ENCODE data around the gene MSI2.

Gene MSI2

DNA sequence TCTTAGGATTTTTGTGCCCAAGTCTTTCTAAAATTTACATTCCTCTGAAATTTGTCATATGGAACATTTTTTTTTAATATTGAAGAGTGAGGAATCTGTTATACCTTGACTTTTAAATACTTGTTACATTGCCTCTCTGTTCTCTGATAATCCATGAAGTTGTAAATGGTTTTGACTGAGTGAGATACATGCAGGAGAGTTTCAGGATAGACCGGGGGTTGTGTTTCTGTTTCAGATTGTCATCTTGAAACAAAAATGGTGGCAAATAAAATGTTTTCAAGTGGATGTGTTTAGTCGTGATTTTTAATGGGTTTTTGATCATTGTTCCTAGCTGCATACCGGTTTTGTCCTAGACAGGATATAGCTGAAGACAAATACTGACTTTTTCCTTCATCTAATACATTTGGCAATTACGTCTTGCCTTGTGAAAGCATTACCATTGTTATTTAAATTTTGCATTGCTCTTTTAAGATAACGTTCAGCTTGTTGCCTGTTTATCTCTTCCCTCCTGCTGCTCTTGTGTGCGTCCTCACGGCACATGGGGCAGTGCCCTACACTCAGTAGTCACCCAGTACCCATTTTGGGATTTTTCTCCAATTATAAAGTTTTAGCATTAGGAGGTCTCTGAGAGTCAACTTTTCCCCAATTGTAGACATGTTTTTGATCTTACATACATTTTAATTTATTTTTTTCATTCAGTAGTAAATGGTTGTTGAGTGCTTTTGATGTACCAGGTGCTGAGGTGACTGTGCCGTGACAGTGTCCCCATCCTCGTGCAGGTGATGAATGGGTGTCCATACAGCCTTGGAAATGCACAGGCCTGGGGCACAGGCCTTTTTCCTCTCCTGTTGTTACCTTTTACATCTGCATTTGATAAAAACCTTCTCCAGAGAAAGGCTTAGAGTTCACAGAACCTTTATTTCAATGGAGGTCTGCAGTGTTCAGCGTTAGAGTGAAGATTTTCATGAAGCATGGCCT, 169.9 kb downstream of the MSI2 start (continued):
- TF ChIP-seq ZNF8 (CRISPR knock-in tag; IDR thresholded peaks at IDR 0.05) (no peak), RARB (CRISPR knock-in tag; IDR thresholded peaks at IDR 0.05) (no peak)
- TF ChIP-seq, protein P1, sequence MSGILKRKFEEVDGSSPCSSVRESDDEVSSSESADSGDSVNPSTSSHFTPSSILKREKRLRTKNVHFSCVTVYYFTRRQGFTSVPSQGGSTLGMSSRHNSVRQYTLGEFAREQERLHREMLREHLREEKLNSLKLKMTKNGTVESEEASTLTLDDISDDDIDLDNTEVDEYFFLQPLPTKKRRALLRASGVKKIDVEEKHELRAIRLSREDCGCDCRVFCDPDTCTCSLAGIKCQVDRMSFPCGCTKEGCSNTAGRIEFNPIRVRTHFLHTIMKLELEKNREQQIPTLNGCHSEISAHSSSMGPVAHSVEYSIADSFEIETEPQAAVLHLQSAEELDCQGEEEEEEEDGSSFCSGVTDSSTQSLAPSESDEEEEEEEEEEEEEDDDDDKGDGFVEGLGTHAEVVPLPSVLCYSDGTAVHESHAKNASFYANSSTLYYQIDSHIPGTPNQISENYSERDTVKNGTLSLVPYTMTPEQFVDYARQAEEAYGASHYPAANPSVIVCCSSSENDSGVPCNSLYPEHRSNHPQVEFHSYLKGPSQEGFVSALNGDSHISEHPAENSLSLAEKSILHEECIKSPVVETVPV (CRISPR knock-in tag; IDR thresholded peaks at IDR 0.05): no peak

DNA sequence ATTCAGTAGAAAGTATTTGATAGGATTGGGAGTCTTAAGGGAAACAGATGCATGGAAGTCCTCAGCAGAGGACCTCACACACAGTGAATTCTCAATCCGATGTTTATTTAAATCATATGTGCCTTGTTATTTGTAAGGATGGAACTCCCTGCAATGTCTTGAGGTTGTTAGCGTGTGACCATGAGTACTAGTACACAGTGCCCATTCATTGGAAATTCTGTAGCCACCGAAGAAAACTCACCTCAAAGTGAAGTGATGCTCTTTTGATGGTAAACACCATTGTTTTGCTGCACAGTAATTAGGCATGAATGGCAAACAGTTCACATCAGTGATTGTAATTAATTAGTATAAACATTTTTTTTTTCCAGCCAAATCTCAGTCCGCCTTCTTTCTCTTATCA, 173.6 kb downstream of the MSI2 start:
- no peak for ATAC-seq
- TF ChIP-seq PPARA (CRISPR knock-in tag; IDR thresholded peaks at IDR 0.05; ENCODE audit: borderline replicate concordance): no peak
- TF ChIP-seq RARB (CRISPR knock-in tag; IDR thresholded peaks at IDR 0.05): no peak
- no peak for TF ChIP-seq SNAI2 (CRISPR knock-in tag; IDR thresholded peaks at IDR 0.05)
- TF ChIP-seq ISL1 (CRISPR knock-in tag; IDR thresholded peaks at IDR 0.05): no peak
- TF ChIP-seq, protein P2, sequence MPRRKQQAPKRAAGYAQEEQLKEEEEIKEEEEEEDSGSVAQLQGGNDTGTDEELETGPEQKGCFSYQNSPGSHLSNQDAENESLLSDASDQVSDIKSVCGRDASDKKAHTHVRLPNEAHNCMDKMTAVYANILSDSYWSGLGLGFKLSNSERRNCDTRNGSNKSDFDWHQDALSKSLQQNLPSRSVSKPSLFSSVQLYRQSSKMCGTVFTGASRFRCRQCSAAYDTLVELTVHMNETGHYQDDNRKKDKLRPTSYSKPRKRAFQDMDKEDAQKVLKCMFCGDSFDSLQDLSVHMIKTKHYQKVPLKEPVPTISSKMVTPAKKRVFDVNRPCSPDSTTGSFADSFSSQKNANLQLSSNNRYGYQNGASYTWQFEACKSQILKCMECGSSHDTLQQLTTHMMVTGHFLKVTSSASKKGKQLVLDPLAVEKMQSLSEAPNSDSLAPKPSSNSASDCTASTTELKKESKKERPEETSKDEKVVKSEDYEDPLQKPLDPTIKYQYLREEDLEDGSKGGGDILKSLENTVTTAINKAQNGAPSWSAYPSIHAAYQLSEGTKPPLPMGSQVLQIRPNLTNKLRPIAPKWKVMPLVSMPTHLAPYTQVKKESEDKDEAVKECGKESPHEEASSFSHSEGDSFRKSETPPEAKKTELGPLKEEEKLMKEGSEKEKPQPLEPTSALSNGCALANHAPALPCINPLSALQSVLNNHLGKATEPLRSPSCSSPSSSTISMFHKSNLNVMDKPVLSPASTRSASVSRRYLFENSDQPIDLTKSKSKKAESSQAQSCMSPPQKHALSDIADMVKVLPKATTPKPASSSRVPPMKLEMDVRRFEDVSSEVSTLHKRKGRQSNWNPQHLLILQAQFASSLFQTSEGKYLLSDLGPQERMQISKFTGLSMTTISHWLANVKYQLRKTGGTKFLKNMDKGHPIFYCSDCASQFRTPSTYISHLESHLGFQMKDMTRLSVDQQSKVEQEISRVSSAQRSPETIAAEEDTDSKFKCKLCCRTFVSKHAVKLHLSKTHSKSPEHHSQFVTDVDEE (CRISPR knock-in tag; IDR thresholded peaks at IDR 0.05): no peak
- TF ChIP-seq, protein P3, sequence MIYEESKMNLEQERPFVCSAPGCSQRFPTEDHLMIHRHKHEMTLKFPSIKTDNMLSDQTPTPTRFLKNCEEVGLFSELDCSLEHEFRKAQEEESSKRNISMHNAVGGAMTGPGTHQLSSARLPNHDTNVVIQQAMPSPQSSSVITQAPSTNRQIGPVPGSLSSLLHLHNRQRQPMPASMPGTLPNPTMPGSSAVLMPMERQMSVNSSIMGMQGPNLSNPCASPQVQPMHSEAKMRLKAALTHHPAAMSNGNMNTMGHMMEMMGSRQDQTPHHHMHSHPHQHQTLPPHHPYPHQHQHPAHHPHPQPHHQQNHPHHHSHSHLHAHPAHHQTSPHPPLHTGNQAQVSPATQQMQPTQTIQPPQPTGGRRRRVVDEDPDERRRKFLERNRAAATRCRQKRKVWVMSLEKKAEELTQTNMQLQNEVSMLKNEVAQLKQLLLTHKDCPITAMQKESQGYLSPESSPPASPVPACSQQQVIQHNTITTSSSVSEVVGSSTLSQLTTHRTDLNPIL (CRISPR knock-in tag; IDR thresholded peaks at IDR 0.05; ENCODE audit: low read depth): no peak

DNA sequence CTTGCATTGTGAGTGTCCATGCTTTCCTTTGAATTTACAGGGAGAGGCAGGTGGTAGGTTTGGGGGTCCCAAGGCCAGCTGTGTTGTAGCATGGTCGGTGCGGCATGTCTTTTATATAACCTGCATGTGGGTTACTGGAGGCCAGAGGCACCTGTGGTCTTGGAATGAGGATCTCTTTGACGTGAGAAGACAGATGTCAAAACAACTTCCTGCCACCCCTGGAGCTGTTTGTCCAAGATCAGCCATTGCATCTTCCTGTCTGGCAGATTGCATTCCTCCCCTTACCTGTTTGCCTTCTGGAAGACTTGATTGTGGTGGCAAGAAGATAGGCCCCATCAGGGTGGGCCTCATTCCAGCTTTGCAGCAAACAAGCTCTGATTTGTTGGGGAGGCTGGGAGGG, 175.1 kb downstream of the MSI2 start:
- no peak for ATAC-seq
- no peak for TF ChIP-seq ZNF70 (CRISPR knock-in tag; IDR thresholded peaks at IDR 0.05)
- TF ChIP-seq, protein P4, sequence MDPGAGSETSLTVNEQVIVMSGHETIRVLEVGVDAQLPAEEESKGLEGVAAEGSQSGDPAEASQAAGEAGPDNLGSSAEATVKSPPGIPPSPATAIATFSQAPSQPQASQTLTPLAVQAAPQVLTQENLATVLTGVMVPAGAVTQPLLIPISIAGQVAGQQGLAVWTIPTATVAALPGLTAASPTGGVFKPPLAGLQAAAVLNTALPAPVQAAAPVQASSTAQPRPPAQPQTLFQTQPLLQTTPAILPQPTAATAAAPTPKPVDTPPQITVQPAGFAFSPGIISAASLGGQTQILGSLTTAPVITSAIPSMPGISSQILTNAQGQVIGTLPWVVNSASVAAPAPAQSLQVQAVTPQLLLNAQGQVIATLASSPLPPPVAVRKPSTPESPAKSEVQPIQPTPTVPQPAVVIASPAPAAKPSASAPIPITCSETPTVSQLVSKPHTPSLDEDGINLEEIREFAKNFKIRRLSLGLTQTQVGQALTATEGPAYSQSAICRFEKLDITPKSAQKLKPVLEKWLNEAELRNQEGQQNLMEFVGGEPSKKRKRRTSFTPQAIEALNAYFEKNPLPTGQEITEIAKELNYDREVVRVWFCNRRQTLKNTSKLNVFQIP (CRISPR knock-in tag; IDR thresholded peaks at IDR 0.05; ENCODE audit: borderline replicate concordance, low read depth): no peak
- TF ChIP-seq GLIS3 (CRISPR knock-in tag; IDR thresholded peaks at IDR 0.05): no peak
- TF ChIP-seq TOX (CRISPR knock-in tag; IDR thresholded peaks at IDR 0.05; ENCODE audit: borderline replicate concordance): no peak
- TF ChIP-seq, protein P2 (CRISPR knock-in tag; IDR thresholded peaks at IDR 0.05): no peak
- TF ChIP-seq RARB (CRISPR knock-in tag; IDR thresholded peaks at IDR 0.05): no peak
- TF ChIP-seq OSR1 (CRISPR knock-in tag; IDR thresholded peaks at IDR 0.05): no peak

DNA sequence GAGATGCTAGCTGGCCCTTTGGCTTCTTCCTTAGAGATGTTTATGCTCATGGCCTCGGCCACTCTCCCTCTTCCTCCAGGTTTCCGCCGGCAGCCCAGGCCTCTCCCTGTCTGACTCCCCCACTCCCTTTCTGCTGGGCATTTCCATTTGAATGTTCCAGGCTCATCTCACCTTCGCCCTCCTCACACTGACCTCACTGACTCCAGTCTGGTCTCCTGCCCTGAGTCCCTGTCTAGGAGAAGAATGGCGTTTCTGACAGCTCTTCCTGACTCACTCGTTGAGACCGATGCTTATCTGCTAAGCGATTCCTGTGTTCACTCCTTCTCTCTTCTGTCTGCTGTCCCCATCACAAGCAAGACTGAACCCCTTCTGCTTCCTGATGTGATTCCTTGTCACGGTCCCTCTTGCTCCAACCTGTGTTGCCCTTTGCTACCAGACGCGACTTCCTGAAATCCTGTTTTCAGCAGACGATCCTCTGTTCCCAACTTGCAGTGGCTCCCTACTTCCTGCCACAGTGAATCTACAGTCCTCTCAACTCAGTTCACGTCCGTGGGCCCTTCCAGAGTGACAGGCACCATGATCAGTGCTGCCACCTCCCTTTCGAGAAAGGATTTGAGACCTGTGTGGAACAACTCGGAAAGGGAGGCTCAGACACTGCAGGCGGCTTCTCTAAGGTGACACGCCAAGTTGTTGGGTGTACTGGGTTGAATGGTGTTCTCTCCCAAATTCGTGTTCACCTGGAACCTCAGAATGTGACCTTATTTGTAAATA, 176.4 kb downstream of the MSI2 start:
- ATAC-seq: peak; percentile 43
- no peak for TF ChIP-seq RARB (CRISPR knock-in tag; IDR thresholded peaks at IDR 0.05)
- TF ChIP-seq TOX (CRISPR knock-in tag; IDR thresholded peaks at IDR 0.05; ENCODE audit: borderline replicate concordance): no peak
- no peak for TF ChIP-seq BACH2 (CRISPR knock-in tag; IDR thresholded peaks at IDR 0.05; ENCODE audit: borderline replicate concordance)
- TF ChIP-seq ZNF565 (CRISPR knock-in tag; conservative IDR thresholded peaks at IDR 0.05; ENCODE audit: low read depth): no peak
- no peak for TF ChIP-seq TCF4 (CRISPR knock-in tag; IDR thresholded peaks at IDR 0.05; ENCODE audit: borderline replicate concordance)
- no peak for TF ChIP-seq ZNF8 (CRISPR knock-in tag; IDR thresholded peaks at IDR 0.05)
- TF ChIP-seq ZFP30 (CRISPR knock-in tag; IDR thresholded peaks at IDR 0.05): no peak
- no peak for TF ChIP-seq OSR1 (CRISPR knock-in tag; IDR thresholded peaks at IDR 0.05)
- TF ChIP-seq, protein P5, sequence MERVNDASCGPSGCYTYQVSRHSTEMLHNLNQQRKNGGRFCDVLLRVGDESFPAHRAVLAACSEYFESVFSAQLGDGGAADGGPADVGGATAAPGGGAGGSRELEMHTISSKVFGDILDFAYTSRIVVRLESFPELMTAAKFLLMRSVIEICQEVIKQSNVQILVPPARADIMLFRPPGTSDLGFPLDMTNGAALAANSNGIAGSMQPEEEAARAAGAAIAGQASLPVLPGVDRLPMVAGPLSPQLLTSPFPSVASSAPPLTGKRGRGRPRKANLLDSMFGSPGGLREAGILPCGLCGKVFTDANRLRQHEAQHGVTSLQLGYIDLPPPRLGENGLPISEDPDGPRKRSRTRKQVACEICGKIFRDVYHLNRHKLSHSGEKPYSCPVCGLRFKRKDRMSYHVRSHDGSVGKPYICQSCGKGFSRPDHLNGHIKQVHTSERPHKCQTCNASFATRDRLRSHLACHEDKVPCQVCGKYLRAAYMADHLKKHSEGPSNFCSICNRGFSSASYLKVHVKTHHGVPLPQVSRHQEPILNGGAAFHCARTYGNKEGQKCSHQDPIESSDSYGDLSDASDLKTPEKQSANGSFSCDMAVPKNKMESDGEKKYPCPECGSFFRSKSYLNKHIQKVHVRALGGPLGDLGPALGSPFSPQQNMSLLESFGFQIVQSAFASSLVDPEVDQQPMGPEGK (CRISPR knock-in tag; IDR thresholded peaks at IDR 0.05; ENCODE audit: borderline replicate concordance): no peak
- TF ChIP-seq, protein P4 (CRISPR knock-in tag; IDR thresholded peaks at IDR 0.05; ENCODE audit: borderline replicate concordance, low read depth): no peak
